ENCODE measurements around the gene ABCF1. TPM values are rescaled to one million over a fixed set of nuclear protein-coding genes. Genes with fewer than 3 reads are reported as not detected.
A peak's percentile ranks its signal among the peaks of the same experiment; 100 is the strongest.
"Not testable (repeated sequence)": the region's sequence is repeated elsewhere in the genome, so short reads cannot be mapped to it uniquely, and the experiment has no call there.

ABCF1 gene
- total RNA-seq (10 to 100 TPM; 63.2 to 67.1 TPM), polyA plus RNA-seq (ENCODE audit: insufficient read depth, low read depth, low replicate concordance) (104 TPM)
- long read RNA-seq, donor 1, partial matches to known transcripts = 0 of 4 reads
- long read RNA-seq, donor 1, other reads (novel, unspliced or antisense) = 0 of 4 reads
- long read RNA-seq, donor 2, partial matches to known transcripts = 47 of 47 reads
- long read RNA-seq, donor 2, other reads (novel, unspliced or antisense) = 0 of 47 reads

GRCh38 chr6:30571075-30571761 is at the start of gene ABCF1:
Gene ABCF1 (plus strand): TSS chr6:30571442. CDS start chr6:30571488, 46 bp downstream.
- 0% methylated on average over 47 to 50 of the region's 59 CpGs for WGBS, 2 donors
- Histone ChIP-seq H3K4me3 (peak within 1 kb of the TSS; percentile 73 to 79), H3K9me3 (no peaks in the 10 kb centered on the region), H3K27ac (peak within 1 kb of the TSS; percentile 83 to 90), H3K27me3 (no peaks in the 10 kb centered on the region), H3K36me3 (ENCODE audit: low read depth, missing control alignments) (no peaks in the 10 kb centered on the region), H3K4me1 (peaks cover 18% of the 10 kb centered on the region)
- peak; percentile 99 for DNase-seq
- no peak for TF ChIP-seq CTCF (IDR thresholded peaks at IDR 0.05)
- TF ChIP-seq POLR2A (IDR thresholded peaks at IDR 0.05) = peak; percentile 56
- intact Hi-C loops (cut with DNase I; ENCODE audit: low total_unique reads) = no loop called here

GRCh38 chr6:30521952-30522351 is 49.3 kb upstream of the ABCF1 start:
- H3K27me3 ChIP-seq; H3K4me1 ChIP-seq; H3K36me3 ChIP-seq (ENCODE audit: low read depth, missing control alignments); H3K4me3 ChIP-seq; H3K9me3 ChIP-seq; H3K27ac ChIP-seq; DNase-seq; intact Hi-C loops (cut with DNase I; ENCODE audit: low total_unique reads): not testable (repeated sequence)
- WGBS, 2 donors = 81 to 85% methylated on average over 5 of the region's 5 CpGs

- H3K4me3 ChIP-seq; intact Hi-C loops (cut with DNase I; ENCODE audit: low total_unique reads); H3K27me3 ChIP-seq; H3K36me3 ChIP-seq (ENCODE audit: low read depth, missing control alignments); H3K4me1 ChIP-seq; H3K27ac ChIP-seq; DNase-seq; H3K9me3 ChIP-seq: not testable (repeated sequence)
- WGBS, 2 donors = 92% methylated on average over 3 of the region's 3 CpGs
Observed at GRCh38 chr6:30526444-30526843, 44.8 kb upstream of the ABCF1 start.

- H3K4me3 ChIP-seq; DNase-seq; H3K27me3 ChIP-seq; H3K9me3 ChIP-seq; intact Hi-C loops (cut with DNase I; ENCODE audit: low total_unique reads); H3K4me1 ChIP-seq; H3K27ac ChIP-seq; H3K36me3 ChIP-seq (ENCODE audit: low read depth, missing control alignments): not testable (repeated sequence)
- WGBS, 2 donors = 76% methylated on average over 17 of the region's 17 CpGs
Observed at GRCh38 chr6:30529349-30529875, 41.8 kb upstream of the ABCF1 start.

- no peak for TF ChIP-seq POLR2A (IDR thresholded peaks at IDR 0.05)
- TF ChIP-seq CTCF (IDR thresholded peaks at IDR 0.05) = no peak
- Histone ChIP-seq H3K36me3 (ENCODE audit: low read depth, missing control alignments) (no peaks in the 10 kb centered on the region), H3K27me3 (no peaks in the 10 kb centered on the region), H3K4me3 (no peak overlapping the region), H3K27ac (no peak overlapping the region), H3K4me1 (no peaks in the 10 kb centered on the region), H3K9me3 (no peaks in the 10 kb centered on the region)
- DNase-seq = no peak
- 59 to 63% methylated on average over 2 of the region's 2 CpGs for WGBS, 2 donors
- intact Hi-C loops (cut with DNase I; ENCODE audit: low total_unique reads) = loop anchor here (5.0 kb wide), 1 partner anchor 43 kb away; the partner anchor contains the start of gene HLA-E
Observed at GRCh38 chr6:30530014-30530413, 41.2 kb upstream of the ABCF1 start.

- Histone ChIP-seq H3K27me3 (no peaks in the 10 kb centered on the region), H3K4me3 (no peak overlapping the region), H3K9me3 (no peaks in the 10 kb centered on the region), H3K4me1 (no peaks in the 10 kb centered on the region), H3K27ac (no peak overlapping the region), H3K36me3 (ENCODE audit: low read depth, missing control alignments) (no peaks in the 10 kb centered on the region)
- intact Hi-C loops (cut with DNase I; ENCODE audit: low total_unique reads) = loop anchor here (5.0 kb wide), 1 partner anchor 46 kb away; the partner anchor contains the start of gene HLA-E
- no peak for DNase-seq
- WGBS, 2 donors = 79 to 83% methylated on average over 15 of the region's 15 CpGs
- TF ChIP-seq CTCF (IDR thresholded peaks at IDR 0.05) (no peak), POLR2A (IDR thresholded peaks at IDR 0.05) (no peak)
Observed at GRCh38 chr6:30533460-30534294, 37.6 kb upstream of the ABCF1 start.
